Activated CD8-positive, alpha-beta memory T cell treated with anti-CD3 and anti-CD28 coated beads for 1 hour (primary cell): ENCODE results near the gene LIPI.
"Not testable (repeated sequence)": the region's sequence is repeated elsewhere in the genome, so short reads cannot be mapped to it uniquely, and the experiment has no call there.

ENCODE experiments used
- DNase-seq, 2 donors: peaks; one replicate each; pipeline ENCODE4 v3.0.0-alpha.2; 2020; ENCODE audit warnings: low read depth in 1 of 2; ENCODE audit errors: extremely low read depth in 1 of 2

Gene LIPI

DNA sequence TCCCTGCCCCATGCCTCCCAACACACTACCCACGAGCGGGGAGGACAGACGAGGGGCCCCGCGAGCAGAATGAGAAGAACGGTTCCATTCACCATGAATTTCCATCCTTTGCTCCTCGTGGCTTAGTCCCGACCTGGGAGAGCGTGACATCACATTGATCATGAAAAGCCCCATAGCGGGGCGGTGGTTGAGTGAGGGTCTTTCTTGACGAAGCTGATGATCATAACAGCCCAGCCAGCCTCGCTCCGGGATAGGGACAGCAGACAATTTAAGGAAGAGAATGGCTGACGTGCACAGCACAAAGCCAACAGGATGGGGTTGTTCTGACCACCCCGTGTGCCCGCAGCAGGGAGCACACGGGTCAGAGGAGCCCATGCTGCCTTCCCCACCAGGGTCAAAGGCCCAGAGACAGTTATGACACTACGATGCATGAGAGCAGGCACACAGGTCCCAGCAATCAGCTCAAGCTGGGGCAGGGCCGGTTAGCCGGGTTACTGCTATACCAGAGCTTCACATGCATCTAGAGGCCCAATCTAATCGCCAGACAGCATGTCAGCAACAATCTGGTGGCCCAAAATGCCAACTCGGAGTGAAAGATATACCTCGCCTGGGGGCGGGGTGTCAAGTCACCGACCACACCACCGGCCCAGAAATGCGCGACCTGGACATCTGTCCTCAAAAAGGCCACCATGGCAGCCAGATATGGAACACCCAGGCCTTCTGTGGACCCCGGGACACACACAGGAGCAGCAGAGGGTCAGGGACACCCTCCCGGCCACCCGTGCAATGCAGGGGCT is 135.2 kb downstream of the LIPI start:
- DNase-seq: no peak

DNA sequence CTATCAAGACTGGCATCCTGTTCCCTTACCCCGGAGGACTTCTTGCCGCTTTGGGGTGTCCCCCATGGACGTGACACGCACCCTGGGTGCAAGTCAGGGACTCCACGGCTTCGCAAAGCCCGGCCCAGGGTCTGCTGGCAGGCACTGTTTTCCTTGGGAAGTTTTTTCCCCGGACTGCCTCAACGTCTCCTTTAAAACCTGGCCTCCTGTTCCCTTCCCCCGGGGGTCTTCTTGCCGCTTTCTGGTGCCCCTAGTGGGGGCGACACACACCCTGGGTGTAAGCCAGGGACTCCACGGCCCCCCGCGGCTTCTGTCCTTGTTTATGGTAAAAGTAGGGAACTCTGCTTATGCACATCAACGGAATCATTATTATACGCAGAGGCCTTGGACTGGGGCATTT is 136.6 kb downstream of the LIPI start:
- DNase-seq: no peak

DNA sequence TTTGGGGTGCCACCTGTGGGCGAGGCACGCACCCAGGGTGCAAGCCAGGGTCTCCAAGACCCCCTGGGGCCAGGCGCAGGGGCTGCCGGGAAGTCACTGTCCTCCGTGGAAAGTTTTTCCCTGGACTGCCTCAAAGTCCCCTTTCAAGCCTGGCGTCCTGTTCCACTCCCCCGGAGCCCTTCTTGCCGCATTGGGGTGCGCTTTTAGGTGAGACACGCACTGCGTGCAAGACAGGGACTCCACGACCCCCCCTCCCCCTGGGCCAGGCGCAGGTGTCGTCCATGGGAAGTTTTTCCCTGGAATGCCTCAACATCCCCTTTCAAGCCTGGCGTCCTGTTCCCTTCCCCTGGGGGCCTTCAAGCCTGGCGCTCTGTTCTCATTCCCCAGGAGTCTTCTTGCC is 137.1 kb downstream of the LIPI start:
- DNase-seq: no peak

DNA sequence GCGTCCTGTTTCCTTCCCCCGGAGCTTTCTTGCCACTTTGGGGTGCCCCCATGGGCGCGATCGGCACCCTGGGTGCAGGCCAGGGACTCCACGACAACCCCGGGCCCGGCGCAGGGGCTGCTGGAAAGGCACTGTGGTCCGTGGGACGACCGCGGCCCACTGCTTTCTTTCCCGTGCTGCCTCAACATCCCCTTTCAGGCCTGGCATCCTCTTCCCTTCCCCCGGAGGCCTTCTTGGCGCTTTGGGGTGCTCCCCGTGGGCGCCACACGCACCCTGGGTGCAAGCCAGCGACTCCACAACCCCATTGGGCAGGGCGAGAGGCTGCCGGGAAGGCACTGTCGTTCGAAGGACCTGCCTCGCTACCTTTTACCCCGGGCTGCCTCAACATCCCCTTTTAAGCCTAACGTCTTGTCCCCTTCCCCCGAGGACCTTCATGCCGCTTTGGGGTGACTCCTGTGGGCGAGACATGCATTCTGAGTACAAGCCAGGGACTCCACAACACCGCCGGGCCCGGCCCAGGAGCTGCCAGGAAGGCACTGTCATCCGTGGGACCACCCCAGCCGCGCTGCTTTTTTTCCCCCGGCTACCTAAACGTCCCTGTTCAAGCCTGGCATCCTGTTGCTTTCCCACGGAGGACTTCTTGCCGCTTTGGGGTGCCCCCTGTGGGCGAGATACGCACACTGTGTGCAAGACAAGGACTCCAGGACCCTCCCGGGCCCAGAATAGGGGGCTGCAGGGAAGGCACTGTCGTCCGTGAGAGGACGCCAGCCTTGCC is 137.8 kb downstream of the LIPI start:
- DNase-seq: no peak

DNA sequence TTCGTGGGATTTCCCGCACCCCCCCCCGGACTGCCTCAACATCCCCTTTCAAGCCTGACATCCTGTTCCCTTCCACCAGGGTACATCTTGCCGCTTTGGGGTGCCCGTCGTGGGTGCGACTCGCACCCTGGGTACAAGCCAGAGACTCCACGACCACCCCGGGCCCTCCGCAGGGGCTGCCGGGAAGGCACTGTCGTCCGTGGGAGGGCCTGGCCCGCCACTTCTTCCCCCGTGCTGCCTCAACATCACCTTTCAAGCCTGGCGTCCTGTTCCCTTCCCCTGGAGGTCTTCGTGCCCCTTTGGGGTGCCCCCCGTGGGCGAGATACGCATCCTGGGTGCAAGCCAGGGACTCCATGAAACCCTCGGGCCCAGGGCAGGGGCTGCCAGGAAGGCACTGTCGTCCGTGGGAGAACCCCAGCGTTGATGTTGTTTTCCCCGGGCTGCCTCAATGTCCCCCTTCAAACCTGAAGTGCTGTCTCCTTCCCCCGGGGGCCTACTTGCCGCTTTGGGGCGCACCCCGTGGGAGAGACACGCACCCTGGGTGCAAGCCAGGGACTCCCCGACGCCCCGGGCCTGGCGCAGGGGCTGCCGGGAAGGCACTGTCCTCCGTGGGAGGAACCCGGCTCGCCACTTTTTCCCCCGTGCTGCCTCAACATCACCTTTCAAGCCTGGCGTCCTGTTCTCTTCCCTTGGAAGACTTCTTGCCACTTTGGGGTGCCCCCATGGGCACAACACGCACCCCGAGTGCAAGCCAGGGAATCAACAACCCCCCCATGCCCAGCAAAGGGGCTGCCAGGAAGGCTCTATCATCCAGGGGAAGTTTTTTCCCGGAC is 138.6 kb downstream of the LIPI start:
- DNase-seq: no peak

DNA sequence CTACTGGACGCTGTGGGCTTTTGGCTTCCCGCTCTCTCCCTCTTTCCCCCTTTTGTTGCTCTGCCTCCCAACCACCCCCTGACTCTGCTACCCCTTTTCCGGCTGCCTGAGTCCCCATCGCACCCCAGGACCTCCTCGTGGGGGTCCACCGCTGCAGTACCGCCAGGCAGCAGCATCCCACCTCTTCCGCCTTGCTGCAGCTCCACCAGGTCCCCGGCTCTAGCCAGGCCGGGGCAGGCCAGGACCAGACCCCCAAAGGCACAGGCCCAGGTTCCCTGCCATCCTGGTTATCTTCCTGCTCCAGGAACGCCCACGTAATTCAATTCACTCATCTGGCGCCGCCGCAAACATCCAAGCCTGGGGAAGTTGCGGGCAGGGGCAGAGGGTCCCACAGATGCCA is 139.8 kb downstream of the LIPI start:
- DNase-seq: no peak

DNA sequence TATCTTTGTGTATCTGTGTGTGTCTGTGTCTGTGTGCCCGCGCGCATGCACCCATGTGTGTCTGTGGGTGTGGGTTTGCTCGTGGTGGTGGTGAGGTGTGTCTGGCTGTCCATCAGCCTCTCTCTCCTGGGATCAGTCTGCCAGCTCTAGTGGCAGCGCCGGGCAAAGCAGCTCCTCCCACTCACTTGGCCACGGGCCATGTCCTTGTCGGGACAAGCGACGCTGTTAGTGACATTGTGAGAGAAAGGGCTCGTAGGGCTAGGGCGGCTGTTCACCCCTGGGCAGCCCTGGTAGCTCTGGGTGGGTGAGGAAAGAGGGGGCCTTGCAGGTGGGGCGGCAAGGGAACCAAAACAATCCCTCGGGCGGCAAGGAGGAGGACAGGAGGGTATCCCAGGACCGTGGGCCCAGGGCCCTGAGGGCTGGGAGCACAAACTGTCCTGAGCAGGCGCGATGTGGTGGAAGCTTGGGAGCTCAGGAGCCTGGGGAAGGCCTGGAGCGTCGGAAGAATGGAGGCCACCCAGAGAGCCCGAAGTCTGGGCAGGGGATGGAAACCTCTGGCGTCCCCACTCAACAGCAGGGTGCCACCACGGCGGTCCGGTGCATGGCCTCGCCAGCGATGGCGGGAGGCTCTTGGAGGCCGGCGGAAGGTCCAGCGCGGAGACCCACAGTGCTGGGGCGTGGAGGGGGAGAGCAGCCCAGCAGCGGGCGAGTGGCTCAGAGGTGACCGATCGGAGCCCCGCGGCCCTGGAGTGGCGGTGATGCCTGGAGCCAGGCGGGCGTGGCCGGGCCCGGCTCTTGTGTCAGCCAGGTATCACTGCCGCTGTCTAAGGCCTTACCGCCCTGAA is 140.5 kb downstream of the LIPI start:
- DNase-seq: no peak

DNA sequence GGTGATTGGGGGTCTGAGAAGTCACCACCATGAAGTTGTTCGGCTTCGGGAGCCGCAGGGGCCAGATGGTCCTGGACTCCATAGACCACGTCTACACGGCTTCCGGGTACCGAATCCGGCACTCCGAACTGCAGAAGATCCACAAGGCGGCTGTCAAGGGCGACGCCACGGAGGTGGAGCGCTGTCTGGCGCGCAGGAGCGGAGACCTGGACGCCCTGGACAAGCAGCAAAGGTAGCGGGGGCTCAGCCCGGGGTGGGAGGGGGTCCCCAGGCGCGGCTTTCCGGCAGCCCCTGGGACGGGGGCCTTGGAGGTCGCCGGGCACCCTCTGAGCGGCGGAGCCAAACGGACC is 146.5 kb downstream of the LIPI start:
- DNase-seq: no peak

DNA sequence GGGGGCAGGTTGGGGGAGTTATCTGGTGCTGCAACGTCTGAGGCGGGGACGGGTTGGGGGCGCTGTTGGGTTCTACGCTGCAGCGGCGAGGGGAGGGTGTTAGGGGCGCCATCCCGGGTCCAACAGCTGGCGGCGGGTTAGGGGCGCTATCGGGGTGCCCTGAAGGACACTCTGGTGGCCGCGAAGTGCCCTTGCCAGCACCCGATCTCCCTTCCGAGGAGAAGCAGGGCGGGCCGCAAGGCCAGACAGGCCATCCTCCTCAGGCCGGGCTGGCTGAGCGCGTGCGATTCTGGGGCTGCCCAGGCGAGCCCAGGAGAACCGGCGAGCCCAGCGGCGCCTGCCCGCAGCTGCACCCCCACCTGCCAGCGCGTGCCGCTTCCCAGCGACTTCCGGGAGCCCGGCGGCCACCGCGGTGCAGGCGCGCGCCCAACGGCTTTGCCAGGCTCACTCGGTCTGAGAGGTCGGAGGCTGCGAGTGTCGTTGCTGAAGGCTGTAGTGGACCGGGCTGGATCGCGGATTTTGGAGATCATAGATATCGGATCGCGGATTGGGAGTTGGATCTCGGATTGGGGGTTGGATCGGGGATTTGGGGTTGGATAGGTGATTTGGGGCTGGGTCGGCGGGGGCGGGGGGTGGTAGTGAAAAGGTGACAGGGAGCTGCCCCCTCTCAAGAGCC is 147.0 kb downstream of the LIPI start:
- DNase-seq: not testable (repeated sequence)

DNA sequence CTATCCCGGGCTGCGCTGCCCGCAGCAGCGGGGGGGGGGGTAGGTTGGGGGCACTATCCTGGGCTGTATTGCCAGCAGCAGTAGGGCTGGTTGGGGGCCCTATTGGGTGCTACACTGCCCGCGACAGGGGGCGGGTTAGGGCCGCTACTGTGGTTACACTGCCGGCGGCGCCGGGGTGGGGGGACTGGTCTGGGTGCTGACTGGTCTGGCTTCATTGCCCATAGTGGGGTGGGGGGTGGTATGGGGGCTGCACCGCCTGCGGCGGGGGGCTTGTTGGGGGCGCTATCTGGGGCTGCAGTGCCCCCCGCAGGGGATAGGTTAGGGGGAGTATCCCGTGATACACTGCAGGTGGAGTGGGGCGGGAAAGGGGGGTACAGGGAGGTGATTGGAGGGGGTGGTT is 148.1 kb downstream of the LIPI start:
- DNase-seq: not testable (repeated sequence)

DNA sequence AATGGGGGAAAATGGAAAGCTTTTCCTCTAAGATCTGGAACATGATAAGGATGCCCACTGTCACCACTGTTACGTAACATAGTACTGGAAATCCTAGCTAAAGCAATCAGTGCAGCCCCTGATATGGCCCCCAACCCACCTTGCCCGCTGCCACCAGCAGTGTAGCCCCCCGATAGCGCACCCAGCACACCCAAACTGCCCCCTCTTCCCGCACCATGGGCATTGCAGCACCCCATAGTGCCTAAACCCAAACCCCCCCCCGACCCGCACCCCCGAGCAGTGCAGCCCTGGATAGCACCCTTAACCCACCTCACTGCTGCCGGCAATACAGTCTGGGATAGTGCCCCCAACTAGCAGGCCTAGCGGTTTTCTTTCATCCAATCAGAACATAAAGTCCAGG is 148.9 kb downstream of the LIPI start:
- not testable (repeated sequence) for DNase-seq

DNA sequence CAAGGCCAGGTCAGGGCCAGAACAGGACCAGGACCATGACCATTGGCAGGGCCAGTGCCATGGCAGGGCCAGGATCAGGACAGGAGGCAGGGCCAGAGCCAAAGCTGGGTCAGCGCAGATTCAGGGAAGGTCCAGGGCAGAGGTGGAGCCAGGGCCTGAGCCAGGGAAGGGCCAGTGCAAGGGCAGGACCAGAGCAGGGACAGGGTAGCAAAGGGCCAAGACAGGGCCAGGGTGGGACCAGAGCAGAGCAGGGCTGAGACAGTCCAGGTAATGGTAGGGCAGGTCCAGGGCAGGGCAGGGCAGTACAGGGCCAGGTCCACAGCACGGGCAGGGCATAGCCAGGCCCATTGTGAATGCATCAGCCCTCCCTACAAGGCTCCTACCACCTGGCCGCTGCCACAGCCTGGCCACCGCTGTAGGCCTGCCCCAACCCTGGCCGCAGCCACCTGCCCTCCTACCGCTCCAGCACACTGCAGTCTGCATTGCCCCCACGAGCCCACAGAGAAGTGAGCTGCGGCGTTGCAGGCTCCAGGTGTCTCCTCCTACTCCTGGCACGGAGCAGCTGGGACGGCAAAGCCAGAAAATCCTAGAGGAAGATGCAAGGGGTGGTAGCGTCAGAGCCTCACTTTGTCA is 151.6 kb downstream of the LIPI start:
- DNase-seq: not testable (repeated sequence)
